GM23338 (cell line): Measurements from ENCODE around the gene BHLHE23. TPM values are rescaled to one million over a fixed set of nuclear protein-coding genes. Genes with fewer than 3 reads are reported as not detected.
A peak's percentile ranks its signal among the peaks of the same experiment; 100 is the strongest.

Experiments
- ATAC-seq: fragments of 200-7000 bp; cut with Tn5 transposase; 3 replicates; pipeline ENCODE4 v1.9.1; 2020
- DNase-seq: peaks from one replicate; pipeline ENCODE4 v3.0.0-alpha.2; 2015; ENCODE audit warnings: low spot score
- H2AFZ ChIP-seq: fragments of 200-600 bp; sonication (generic); 2 replicates; pipeline ENCODE4 v1.8.0; 2016; ENCODE audit warnings: antibody characterized with exemption, mild to moderate bottlenecking, moderate library complexity
- H3F3A ChIP-seq: fragments of 200-600 bp; sonication (generic); replicated peaks from 2 replicates; pipeline ENCODE4 v1.8.0; 2017; ENCODE audit warnings: antibody characterized with exemption, mixed run types, low read depth
- H3K27ac ChIP-seq: fragments of 200-600 bp; sonication (generic); 2 replicates; pipeline ENCODE4 v1.6.1; 2016; ENCODE audit warnings: low read depth
- H3K27me3 ChIP-seq: fragments of 200-600 bp; sonication (generic); 2 replicates; pipeline ENCODE4 v1.8.0; 2016; ENCODE audit warnings: mild to moderate bottlenecking, mixed run types, moderate library complexity; ENCODE audit not compliant: insufficient read depth
- H3K36me3 ChIP-seq: fragments of 200-600 bp; sonication (generic); 2 replicates; pipeline ENCODE4 v1.8.0; 2016; ENCODE audit warnings: mild to moderate bottlenecking; ENCODE audit not compliant: insufficient read depth
- H3K4me1 ChIP-seq: fragments of 200-600 bp; sonication (generic); 2 replicates; pipeline ENCODE4 v1.8.0; 2016; ENCODE audit warnings: mild to moderate bottlenecking, moderate library complexity; ENCODE audit not compliant: insufficient read depth
- H3K4me2 ChIP-seq: fragments of 200-600 bp; sonication (generic); 2 replicates; pipeline ENCODE4 v1.7.1; 2017; ENCODE audit warnings: mixed run types
- H3K4me3 ChIP-seq: fragments of 200-600 bp; sonication (generic); 2 replicates; pipeline ENCODE4 v1.6.1; 2016; ENCODE audit warnings: mixed run types
- H3K79me2 ChIP-seq: fragments of 200-600 bp; sonication (generic); replicated peaks from 2 replicates; pipeline ENCODE4 v1.8.0; 2017; ENCODE audit warnings: mild to moderate bottlenecking; ENCODE audit not compliant: insufficient read depth
- H3K9me2 ChIP-seq: fragments of 200-600 bp; sonication (generic); 2 replicates; pipeline ENCODE4 v1.8.0; 2017; ENCODE audit not compliant: insufficient read depth
- H4K20me1 ChIP-seq: fragments of 200-600 bp; sonication (generic); replicated peaks from 2 replicates; pipeline ENCODE4 v1.8.0; 2017; ENCODE audit warnings: mild to moderate bottlenecking; ENCODE audit not compliant: insufficient read depth
- H3K27ac Mint-ChIP-seq: 2 replicates; pipeline ENCODE4 v1.8.0; 2020; ENCODE audit warnings: inconsistent platforms, mild to moderate bottlenecking, moderate library complexity, mixed read lengths
- H3K27me3 Mint-ChIP-seq: 3 replicates; pipeline ENCODE4 v1.8.0; 2022; ENCODE audit warnings: low read depth, mild to moderate bottlenecking, moderate library complexity, mixed read lengths, inconsistent platforms; ENCODE audit not compliant: insufficient read depth, poor library complexity
- H3K36me3 Mint-ChIP-seq: 3 replicates; pipeline ENCODE4 v1.8.0; 2021; ENCODE audit warnings: low read depth, mild to moderate bottlenecking, inconsistent platforms, moderate library complexity, mixed read lengths
- H3K4me1 Mint-ChIP-seq: 3 replicates; pipeline ENCODE4 v1.8.0; 2020; ENCODE audit warnings: mild to moderate bottlenecking, inconsistent platforms, mixed read lengths
- H3K4me3 Mint-ChIP-seq: 3 replicates; pipeline ENCODE4 v1.8.0; 2021; ENCODE audit warnings: moderate library complexity, mild to moderate bottlenecking, inconsistent platforms, mixed read lengths
- H3K9me3 Mint-ChIP-seq: 3 replicates; pipeline ENCODE4 v1.8.0; 2020; ENCODE audit warnings: moderate library complexity, mild to moderate bottlenecking, inconsistent platforms, mixed read lengths
- POLR2AphosphoS5 ChIP-seq: IDR thresholded peaks from 2 replicates; pipeline ENCODE4 v1.6.1; 2016; ENCODE audit warnings: antibody characterized with exemption, low read depth
- ZNF114 ChIP-seq: fragments of 250-450 bp; sonication (Bioruptor Pico); IDR thresholded peaks from 2 replicates; pipeline ENCODE4 v1.5.0; 2020; ENCODE audit warnings: mild to moderate bottlenecking, moderate library complexity
- polyA plus RNA-seq: library from polyadenylated mRNA; unstranded; fragments of >200 nt; fragmentation: Nextera tagmentation; extraction: Ambion mirVana; gene quantifications from 2 replicates; pipeline ENCODE4 v1.2.1, GENCODE V29; 2016
- total RNA-seq: library from RNA; depleted of rRNA; stranded (reverse); fragments of >200 nt; shearing (Covaris generic); gene quantifications from 2 replicates; pipeline ENCODE4 v1.2.3, GENCODE V29; 2014
- TF ChIP-seq, protein P1 (sequence below), 2 experiments: fragments of 200-600 bp in 1 of 2; sonication (generic) in 1 of 2; conservative IDR thresholded peaks; 2 replicates each; pipeline versions ENCODE4 v1.5.1 to v1.6.1; 2016 to 2017; ENCODE audit warnings: antibody characterized with exemption in 2 of 2, low read depth in 2 of 2, mild to moderate bottlenecking in 2 of 2, moderate library complexity in 1 of 2
- TF ChIP-seq, protein P2 (sequence below): IDR thresholded peaks from one replicate; pipeline ENCODE4 v1.6.1; 2018; ENCODE audit warnings: antibody characterized with exemption; ENCODE audit not compliant: unreplicated experiment
- TF ChIP-seq, protein P3 (sequence below): IDR thresholded peaks from 2 replicates; pipeline ENCODE4 v1.6.1; 2016; ENCODE audit warnings: antibody characterized with exemption
- TF ChIP-seq, protein P4 (sequence below): fragments of 250-450 bp; sonication (Bioruptor Pico); IDR thresholded peaks from 2 replicates; pipeline ENCODE4 v1.5.0; 2020; ENCODE audit warnings: mild to moderate bottlenecking, moderate library complexity

The BHLHE23 gene
- total and polyA plus RNA-seq, 2 experiments from 2014 or later: 0.52 to 5.0 TPM

DNA sequence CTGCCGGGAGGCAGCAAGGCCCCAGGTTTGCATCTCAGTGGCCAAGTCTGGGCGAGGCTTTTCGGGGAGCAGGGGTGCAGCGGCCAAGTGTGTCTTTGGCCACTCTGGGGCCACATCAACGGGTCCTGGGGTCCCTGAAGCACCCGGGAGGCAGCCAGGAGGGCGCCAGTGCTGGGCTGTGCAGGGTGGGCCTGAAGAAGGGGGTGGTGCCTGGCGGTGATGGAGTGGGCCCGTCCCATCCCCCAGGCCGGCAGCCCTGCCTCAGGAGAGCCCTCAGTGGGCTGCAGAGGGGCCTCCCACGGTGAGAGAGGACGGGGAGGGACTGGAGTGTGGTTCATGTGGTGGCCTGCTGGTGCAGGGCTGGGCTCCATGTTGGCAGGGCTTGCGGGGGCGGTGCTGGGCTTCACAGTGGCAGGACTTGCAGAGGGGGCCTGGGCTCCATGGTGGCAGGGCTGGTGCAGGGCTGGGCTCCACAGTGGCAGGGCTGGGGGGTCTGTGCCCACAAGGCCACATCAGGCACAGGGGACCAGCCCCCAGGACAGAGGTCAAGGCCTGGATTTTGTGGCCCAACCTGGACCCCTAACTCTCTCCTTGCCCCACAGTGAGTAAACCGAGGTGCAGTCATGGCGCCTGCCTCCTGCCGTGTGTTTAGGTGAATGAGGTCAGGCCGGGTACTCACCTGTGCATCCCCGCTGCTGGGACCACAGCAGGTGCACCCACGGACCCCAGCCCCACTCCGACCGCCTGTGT lies 10.5 kb upstream of the BHLHE23 start:
- Mint-ChIP-seq H3K36me3 (peaks cover 30% of the 10 kb centered on the region), H3K27me3 (peaks cover 28% of the 10 kb centered on the region), H3K9me3 (peaks cover 36% of the 10 kb centered on the region), H3K4me1 (peaks cover 23% of the 10 kb centered on the region), H3K4me3 (no peak overlapping the region), H3K27ac (no peak overlapping the region)
- ATAC-seq (no peak), DNase-seq (peak; percentile 0)
- Histone ChIP-seq H3K27me3 (peaks cover 13% of the 10 kb centered on the region), H2AFZ (no peak overlapping the region), H3K4me1 (peaks cover 7% of the 10 kb centered on the region; the same call in 1 of the 2 replicates), H3K4me2 (no peak overlapping the region), H3K4me3 (no peak overlapping the region), H3K9me2 (no peaks in the 10 kb centered on the region), H3K36me3 (peaks cover 7% of the 10 kb centered on the region; the same call in 1 of the 2 replicates), H3K27ac (no peak overlapping the region), H4K20me1 (no peaks in the 10 kb centered on the region), H3K79me2 (no peaks in the 10 kb centered on the region), H3F3A (peaks cover 11% of the 10 kb centered on the region)
- TF ChIP-seq, protein P1, sequence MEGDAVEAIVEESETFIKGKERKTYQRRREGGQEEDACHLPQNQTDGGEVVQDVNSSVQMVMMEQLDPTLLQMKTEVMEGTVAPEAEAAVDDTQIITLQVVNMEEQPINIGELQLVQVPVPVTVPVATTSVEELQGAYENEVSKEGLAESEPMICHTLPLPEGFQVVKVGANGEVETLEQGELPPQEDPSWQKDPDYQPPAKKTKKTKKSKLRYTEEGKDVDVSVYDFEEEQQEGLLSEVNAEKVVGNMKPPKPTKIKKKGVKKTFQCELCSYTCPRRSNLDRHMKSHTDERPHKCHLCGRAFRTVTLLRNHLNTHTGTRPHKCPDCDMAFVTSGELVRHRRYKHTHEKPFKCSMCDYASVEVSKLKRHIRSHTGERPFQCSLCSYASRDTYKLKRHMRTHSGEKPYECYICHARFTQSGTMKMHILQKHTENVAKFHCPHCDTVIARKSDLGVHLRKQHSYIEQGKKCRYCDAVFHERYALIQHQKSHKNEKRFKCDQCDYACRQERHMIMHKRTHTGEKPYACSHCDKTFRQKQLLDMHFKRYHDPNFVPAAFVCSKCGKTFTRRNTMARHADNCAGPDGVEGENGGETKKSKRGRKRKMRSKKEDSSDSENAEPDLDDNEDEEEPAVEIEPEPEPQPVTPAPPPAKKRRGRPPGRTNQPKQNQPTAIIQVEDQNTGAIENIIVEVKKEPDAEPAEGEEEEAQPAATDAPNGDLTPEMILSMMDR (conservative IDR thresholded peaks at IDR 0.05; ENCODE audit: low read depth in 2 of 2): no peak
- TF ChIP-seq, protein P2, sequence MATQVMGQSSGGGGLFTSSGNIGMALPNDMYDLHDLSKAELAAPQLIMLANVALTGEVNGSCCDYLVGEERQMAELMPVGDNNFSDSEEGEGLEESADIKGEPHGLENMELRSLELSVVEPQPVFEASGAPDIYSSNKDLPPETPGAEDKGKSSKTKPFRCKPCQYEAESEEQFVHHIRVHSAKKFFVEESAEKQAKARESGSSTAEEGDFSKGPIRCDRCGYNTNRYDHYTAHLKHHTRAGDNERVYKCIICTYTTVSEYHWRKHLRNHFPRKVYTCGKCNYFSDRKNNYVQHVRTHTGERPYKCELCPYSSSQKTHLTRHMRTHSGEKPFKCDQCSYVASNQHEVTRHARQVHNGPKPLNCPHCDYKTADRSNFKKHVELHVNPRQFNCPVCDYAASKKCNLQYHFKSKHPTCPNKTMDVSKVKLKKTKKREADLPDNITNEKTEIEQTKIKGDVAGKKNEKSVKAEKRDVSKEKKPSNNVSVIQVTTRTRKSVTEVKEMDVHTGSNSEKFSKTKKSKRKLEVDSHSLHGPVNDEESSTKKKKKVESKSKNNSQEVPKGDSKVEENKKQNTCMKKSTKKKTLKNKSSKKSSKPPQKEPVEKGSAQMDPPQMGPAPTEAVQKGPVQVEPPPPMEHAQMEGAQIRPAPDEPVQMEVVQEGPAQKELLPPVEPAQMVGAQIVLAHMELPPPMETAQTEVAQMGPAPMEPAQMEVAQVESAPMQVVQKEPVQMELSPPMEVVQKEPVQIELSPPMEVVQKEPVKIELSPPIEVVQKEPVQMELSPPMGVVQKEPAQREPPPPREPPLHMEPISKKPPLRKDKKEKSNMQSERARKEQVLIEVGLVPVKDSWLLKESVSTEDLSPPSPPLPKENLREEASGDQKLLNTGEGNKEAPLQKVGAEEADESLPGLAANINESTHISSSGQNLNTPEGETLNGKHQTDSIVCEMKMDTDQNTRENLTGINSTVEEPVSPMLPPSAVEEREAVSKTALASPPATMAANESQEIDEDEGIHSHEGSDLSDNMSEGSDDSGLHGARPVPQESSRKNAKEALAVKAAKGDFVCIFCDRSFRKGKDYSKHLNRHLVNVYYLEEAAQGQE: no peak
- TF ChIP-seq ZNF114 (CRISPR knock-in tag) (no peak), POLR2AphosphoS5 (no peak)
- TF ChIP-seq, protein P3, sequence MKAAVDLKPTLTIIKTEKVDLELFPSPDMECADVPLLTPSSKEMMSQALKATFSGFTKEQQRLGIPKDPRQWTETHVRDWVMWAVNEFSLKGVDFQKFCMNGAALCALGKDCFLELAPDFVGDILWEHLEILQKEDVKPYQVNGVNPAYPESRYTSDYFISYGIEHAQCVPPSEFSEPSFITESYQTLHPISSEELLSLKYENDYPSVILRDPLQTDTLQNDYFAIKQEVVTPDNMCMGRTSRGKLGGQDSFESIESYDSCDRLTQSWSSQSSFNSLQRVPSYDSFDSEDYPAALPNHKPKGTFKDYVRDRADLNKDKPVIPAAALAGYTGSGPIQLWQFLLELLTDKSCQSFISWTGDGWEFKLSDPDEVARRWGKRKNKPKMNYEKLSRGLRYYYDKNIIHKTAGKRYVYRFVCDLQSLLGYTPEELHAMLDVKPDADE: no peak
- TF ChIP-seq, protein P4, sequence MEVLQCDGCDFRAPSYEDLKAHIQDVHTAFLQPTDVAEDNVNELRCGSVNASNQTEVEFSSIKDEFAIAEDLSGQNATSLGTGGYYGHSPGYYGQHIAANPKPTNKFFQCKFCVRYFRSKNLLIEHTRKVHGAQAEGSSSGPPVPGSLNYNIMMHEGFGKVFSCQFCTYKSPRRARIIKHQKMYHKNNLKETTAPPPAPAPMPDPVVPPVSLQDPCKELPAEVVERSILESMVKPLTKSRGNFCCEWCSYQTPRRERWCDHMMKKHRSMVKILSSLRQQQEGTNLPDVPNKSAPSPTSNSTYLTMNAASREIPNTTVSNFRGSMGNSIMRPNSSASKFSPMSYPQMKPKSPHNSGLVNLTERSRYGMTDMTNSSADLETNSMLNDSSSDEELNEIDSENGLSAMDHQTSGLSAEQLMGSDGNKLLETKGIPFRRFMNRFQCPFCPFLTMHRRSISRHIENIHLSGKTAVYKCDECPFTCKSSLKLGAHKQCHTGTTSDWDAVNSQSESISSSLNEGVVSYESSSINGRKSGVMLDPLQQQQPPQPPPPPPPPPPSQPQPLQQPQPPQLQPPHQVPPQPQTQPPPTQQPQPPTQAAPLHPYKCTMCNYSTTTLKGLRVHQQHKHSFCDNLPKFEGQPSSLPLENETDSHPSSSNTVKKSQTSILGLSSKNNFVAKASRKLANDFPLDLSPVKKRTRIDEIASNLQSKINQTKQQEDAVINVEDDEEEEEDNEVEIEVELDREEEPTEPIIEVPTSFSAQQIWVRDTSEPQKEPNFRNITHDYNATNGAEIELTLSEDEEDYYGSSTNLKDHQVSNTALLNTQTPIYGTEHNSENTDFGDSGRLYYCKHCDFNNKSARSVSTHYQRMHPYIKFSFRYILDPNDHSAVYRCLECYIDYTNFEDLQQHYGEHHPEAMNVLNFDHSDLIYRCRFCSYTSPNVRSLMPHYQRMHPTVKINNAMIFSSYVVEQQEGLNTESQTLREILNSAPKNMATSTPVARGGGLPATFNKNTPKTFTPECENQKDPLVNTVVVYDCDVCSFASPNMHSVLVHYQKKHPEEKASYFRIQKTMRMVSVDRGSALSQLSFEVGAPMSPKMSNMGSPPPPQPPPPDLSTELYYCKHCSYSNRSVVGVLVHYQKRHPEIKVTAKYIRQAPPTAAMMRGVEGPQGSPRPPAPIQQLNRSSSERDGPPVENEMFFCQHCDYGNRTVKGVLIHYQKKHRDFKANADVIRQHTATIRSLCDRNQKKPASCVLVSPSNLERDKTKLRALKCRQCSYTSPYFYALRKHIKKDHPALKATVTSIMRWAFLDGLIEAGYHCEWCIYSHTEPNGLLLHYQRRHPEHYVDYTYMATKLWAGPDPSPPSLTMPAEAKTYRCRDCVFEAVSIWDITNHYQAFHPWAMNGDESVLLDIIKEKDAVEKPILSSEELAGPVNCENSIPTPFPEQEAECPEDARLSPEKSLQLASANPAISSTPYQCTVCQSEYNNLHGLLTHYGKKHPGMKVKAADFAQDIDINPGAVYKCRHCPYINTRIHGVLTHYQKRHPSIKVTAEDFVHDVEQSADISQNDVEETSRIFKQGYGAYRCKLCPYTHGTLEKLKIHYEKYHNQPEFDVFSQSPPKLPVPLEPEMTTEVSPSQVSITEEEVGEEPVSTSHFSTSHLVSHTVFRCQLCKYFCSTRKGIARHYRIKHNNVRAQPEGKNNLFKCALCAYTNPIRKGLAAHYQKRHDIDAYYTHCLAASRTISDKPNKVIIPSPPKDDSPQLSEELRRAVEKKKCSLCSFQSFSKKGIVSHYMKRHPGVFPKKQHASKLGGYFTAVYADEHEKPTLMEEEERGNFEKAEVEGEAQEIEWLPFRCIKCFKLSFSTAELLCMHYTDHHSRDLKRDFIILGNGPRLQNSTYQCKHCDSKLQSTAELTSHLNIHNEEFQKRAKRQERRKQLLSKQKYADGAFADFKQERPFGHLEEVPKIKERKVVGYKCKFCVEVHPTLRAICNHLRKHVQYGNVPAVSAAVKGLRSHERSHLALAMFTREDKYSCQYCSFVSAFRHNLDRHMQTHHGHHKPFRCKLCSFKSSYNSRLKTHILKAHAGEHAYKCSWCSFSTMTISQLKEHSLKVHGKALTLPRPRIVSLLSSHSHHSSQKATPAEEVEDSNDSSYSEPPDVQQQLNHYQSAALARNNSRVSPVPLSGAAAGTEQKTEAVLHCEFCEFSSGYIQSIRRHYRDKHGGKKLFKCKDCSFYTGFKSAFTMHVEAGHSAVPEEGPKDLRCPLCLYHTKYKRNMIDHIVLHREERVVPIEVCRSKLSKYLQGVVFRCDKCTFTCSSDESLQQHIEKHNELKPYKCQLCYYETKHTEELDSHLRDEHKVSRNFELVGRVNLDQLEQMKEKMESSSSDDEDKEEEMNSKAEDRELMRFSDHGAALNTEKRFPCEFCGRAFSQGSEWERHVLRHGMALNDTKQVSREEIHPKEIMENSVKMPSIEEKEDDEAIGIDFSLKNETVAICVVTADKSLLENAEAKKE (CRISPR knock-in tag): no peak
